GM23338 (cell line): ENCODE data around the gene RNLS. TPM values are rescaled to one million over a fixed set of nuclear protein-coding genes. Genes with fewer than 3 reads are reported as not detected.

Source experiments
- ATAC-seq: fragments of 200-7000 bp; cut with Tn5 transposase; 3 replicates; pipeline ENCODE4 v1.9.1; 2020
- DNase-seq: peaks from one replicate; pipeline ENCODE4 v3.0.0-alpha.2; 2015; ENCODE audit warnings: low spot score
- H2AFZ ChIP-seq: fragments of 200-600 bp; sonication (generic); 2 replicates; pipeline ENCODE4 v1.8.0; 2016; ENCODE audit warnings: antibody characterized with exemption, mild to moderate bottlenecking, moderate library complexity
- H3F3A ChIP-seq: fragments of 200-600 bp; sonication (generic); replicated peaks from 2 replicates; pipeline ENCODE4 v1.8.0; 2017; ENCODE audit warnings: antibody characterized with exemption, mixed run types, low read depth
- H3K27ac ChIP-seq: fragments of 200-600 bp; sonication (generic); 2 replicates; pipeline ENCODE4 v1.6.1; 2016; ENCODE audit warnings: low read depth
- H3K27me3 ChIP-seq: fragments of 200-600 bp; sonication (generic); 2 replicates; pipeline ENCODE4 v1.8.0; 2016; ENCODE audit warnings: mild to moderate bottlenecking, mixed run types, moderate library complexity; ENCODE audit not compliant: insufficient read depth
- H3K36me3 ChIP-seq: fragments of 200-600 bp; sonication (generic); 2 replicates; pipeline ENCODE4 v1.8.0; 2016; ENCODE audit warnings: mild to moderate bottlenecking; ENCODE audit not compliant: insufficient read depth
- H3K4me1 ChIP-seq: fragments of 200-600 bp; sonication (generic); 2 replicates; pipeline ENCODE4 v1.8.0; 2016; ENCODE audit warnings: mild to moderate bottlenecking, moderate library complexity; ENCODE audit not compliant: insufficient read depth
- H3K4me2 ChIP-seq: fragments of 200-600 bp; sonication (generic); 2 replicates; pipeline ENCODE4 v1.7.1; 2017; ENCODE audit warnings: mixed run types
- H3K4me3 ChIP-seq: fragments of 200-600 bp; sonication (generic); 2 replicates; pipeline ENCODE4 v1.6.1; 2016; ENCODE audit warnings: mixed run types
- H3K79me2 ChIP-seq: fragments of 200-600 bp; sonication (generic); replicated peaks from 2 replicates; pipeline ENCODE4 v1.8.0; 2017; ENCODE audit warnings: mild to moderate bottlenecking; ENCODE audit not compliant: insufficient read depth
- H3K9me2 ChIP-seq: fragments of 200-600 bp; sonication (generic); 2 replicates; pipeline ENCODE4 v1.8.0; 2017; ENCODE audit not compliant: insufficient read depth
- H4K20me1 ChIP-seq: fragments of 200-600 bp; sonication (generic); replicated peaks from 2 replicates; pipeline ENCODE4 v1.8.0; 2017; ENCODE audit warnings: mild to moderate bottlenecking; ENCODE audit not compliant: insufficient read depth
- H3K27ac Mint-ChIP-seq: 2 replicates; pipeline ENCODE4 v1.8.0; 2020; ENCODE audit warnings: inconsistent platforms, mild to moderate bottlenecking, moderate library complexity, mixed read lengths
- H3K27me3 Mint-ChIP-seq: 3 replicates; pipeline ENCODE4 v1.8.0; 2022; ENCODE audit warnings: low read depth, mild to moderate bottlenecking, moderate library complexity, mixed read lengths, inconsistent platforms; ENCODE audit not compliant: insufficient read depth, poor library complexity
- H3K36me3 Mint-ChIP-seq: 3 replicates; pipeline ENCODE4 v1.8.0; 2021; ENCODE audit warnings: low read depth, mild to moderate bottlenecking, inconsistent platforms, moderate library complexity, mixed read lengths
- H3K4me1 Mint-ChIP-seq: 3 replicates; pipeline ENCODE4 v1.8.0; 2020; ENCODE audit warnings: mild to moderate bottlenecking, inconsistent platforms, mixed read lengths
- H3K4me3 Mint-ChIP-seq: 3 replicates; pipeline ENCODE4 v1.8.0; 2021; ENCODE audit warnings: moderate library complexity, mild to moderate bottlenecking, inconsistent platforms, mixed read lengths
- H3K9me3 Mint-ChIP-seq: 3 replicates; pipeline ENCODE4 v1.8.0; 2020; ENCODE audit warnings: moderate library complexity, mild to moderate bottlenecking, inconsistent platforms, mixed read lengths
- CREB1 ChIP-seq: fragments of 250-450 bp; sonication (Bioruptor Pico); IDR thresholded peaks from 2 replicates; pipeline ENCODE4 v1.5.0; 2020; ENCODE audit warnings: low read depth, mild to moderate bottlenecking, moderate library complexity
- ETS1 ChIP-seq: IDR thresholded peaks from 2 replicates; pipeline ENCODE4 v1.6.1; 2016; ENCODE audit warnings: antibody characterized with exemption
- JUNB ChIP-seq: IDR thresholded peaks from one replicate; pipeline ENCODE4 v1.6.1; 2016; ENCODE audit warnings: antibody characterized with exemption; ENCODE audit not compliant: unreplicated experiment
- POLR2AphosphoS5 ChIP-seq: IDR thresholded peaks from 2 replicates; pipeline ENCODE4 v1.6.1; 2016; ENCODE audit warnings: antibody characterized with exemption, low read depth
- ZNF114 ChIP-seq: fragments of 250-450 bp; sonication (Bioruptor Pico); IDR thresholded peaks from 2 replicates; pipeline ENCODE4 v1.5.0; 2020; ENCODE audit warnings: mild to moderate bottlenecking, moderate library complexity
- ZNF331 ChIP-seq: fragments of 250-450 bp; sonication (Bioruptor Pico); IDR thresholded peaks from 2 replicates; pipeline ENCODE4 v1.5.0; 2020; ENCODE audit warnings: low read depth, mild to moderate bottlenecking, moderate library complexity
- ZNF462 ChIP-seq: fragments of 250-450 bp; sonication (Bioruptor Pico); IDR thresholded peaks from 2 replicates; pipeline ENCODE4 v1.5.0; 2020; ENCODE audit warnings: mild to moderate bottlenecking, moderate library complexity
- polyA plus RNA-seq: library from polyadenylated mRNA; unstranded; fragments of >200 nt; fragmentation: Nextera tagmentation; extraction: Ambion mirVana; gene quantifications from 2 replicates; pipeline ENCODE4 v1.2.1, GENCODE V29; 2016
- total RNA-seq: library from RNA; depleted of rRNA; stranded (reverse); fragments of >200 nt; shearing (Covaris generic); gene quantifications from 2 replicates; pipeline ENCODE4 v1.2.3, GENCODE V29; 2014

Gene RNLS
- total and polyA plus RNA-seq, 2 experiments from 2014 or later = 8.8 to 15.2 TPM

GRCh38 chr10:88545359-88545758, 37.8 kb downstream of the RNLS start (continued):
- TF ChIP-seq JUNB (no peak), ZNF462 (no peak)

DNA sequence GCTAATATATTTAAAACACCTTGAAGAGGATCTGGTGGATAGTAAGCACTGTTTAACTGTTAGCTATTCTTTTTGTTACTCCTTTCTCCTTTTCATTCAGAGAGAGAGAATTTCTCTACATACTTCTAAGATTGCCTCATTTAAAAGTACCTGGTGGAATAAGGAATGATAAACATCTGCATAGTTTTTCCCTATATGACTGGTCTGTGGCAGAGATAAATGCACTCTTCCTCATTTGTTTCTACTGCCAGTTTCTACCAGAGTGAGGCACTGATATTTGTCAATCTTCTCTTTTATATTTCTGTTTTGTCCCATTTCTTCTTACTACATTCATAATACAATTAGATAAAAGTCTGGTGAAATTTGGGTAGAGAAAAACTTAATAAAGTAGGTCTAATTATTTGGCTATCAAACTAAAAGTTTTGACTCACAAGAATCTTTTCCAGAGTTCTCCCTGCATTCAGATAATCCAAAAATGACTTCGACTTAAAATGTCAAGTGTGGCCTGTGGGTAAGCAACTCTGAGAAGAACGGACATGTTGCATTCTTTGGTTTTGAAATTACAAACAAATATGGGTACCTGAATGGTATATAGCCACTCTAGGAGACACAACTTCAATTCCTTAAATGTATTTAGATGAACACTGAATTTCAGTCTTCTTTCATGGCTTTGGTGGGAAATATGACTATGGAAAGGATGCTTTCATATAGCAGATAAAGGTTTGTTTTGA, 38.8 kb downstream of the RNLS start:
- H3K79me2 ChIP-seq = no peaks in the 10 kb centered on the region
- no peaks in the 10 kb centered on the region for H4K20me1 ChIP-seq
- H2AFZ ChIP-seq = no peak overlapping the region
- H3K27me3 ChIP-seq = no peaks in the 10 kb centered on the region
- no peaks in the 10 kb centered on the region; the same call in 1 of the 2 replicates for H3K4me1 ChIP-seq
- H3K4me1 Mint-ChIP-seq = peaks cover 4% of the 10 kb centered on the region
- no peak overlapping the region for H3K27ac Mint-ChIP-seq
- DNase-seq (no peak), ATAC-seq (no peak)
- H3F3A ChIP-seq = no peaks in the 10 kb centered on the region
- H3K27ac ChIP-seq = no peak overlapping the region
- peaks cover 3% of the 10 kb centered on the region for H3K27me3 Mint-ChIP-seq
- H3K4me3 Mint-ChIP-seq = no peak overlapping the region
- H3K4me2 ChIP-seq = no peak overlapping the region
- H3K9me3 Mint-ChIP-seq = no peaks in the 10 kb centered on the region
- no peaks in the 10 kb centered on the region for H3K9me2 ChIP-seq
- no peaks in the 10 kb centered on the region for H3K36me3 Mint-ChIP-seq
- H3K4me3 ChIP-seq = no peak overlapping the region
- H3K36me3 ChIP-seq = no peaks in the 10 kb centered on the region
- TF ChIP-seq POLR2AphosphoS5 (no peak), ETS1 (no peak), ZNF114 (CRISPR knock-in tag) (no peak), ZNF331 (CRISPR knock-in tag) (no peak), ZNF462 (no peak), CREB1 (CRISPR knock-in tag) (no peak)
